HCT116 (cell line): ENCODE measurements around the gene BTF3. TPM values are rescaled to one million over a fixed set of nuclear protein-coding genes. Genes with fewer than 3 reads are reported as not detected.

Experiments used
- ATAC-seq: fragments of 200-7000 bp; cut with Tn5 transposase; 2 replicates; pipeline ENCODE4 v1.9.1; 2020; ENCODE audit warnings: mild to moderate bottlenecking, moderate library complexity
- BruUV-seq: library from RNA; stranded (reverse); fragments of 400-500 nt; replicated peaks from 2 replicates; lab custom pipeline; 2021; lab: Mats Ljungman, UMichigan
- CTCF ChIA-PET: fragments of 300-600 bp; sonication (Branson Sonifier 250); formaldehyde crosslinking; loops from one replicate; lab custom pipeline; 2021; ENCODE audit warnings: antibody characterized with exemption; lab: Charles Lee
- POLR2A ChIA-PET: fragments of 300-600, 350-600 bp; sonication (Branson Sonifier 250); formaldehyde crosslinking; loops from one replicate; lab custom pipeline; 2021; ENCODE audit warnings: antibody characterized with exemption; lab: Charles Lee
- RAD21 ChIA-PET, 2 experiments: fragments of 300-600 bp; sonication (Branson Sonifier 250); formaldehyde crosslinking; loops; one replicate each; lab custom pipeline; 2023; ENCODE audit warnings: low total read pairs in 2 of 2; ENCODE audit not compliant: uncharacterized antibody in 2 of 2, unreplicated experiment in 2 of 2, low non-redundant PET in 1 of 2; lab: Charles Lee
- DNase-seq: peaks from one replicate; pipeline ENCODE4 v3.0.0-alpha.2; 2010; ENCODE audit warnings: low read depth, low spot score
- H2AFZ ChIP-seq: fragments of 200-600 bp; shearing (Covaris generic), sonication (generic); 2 replicates; pipeline ENCODE4 v1.6.1; 2017; ENCODE audit warnings: low read depth, mixed run types, mixed read lengths, antibody characterized with exemption, low read length; ENCODE audit not compliant: poor library complexity, severe bottlenecking
- H3K27ac ChIP-seq: 2 replicates; pipeline ENCODE4 v1.5.1; 2012; ENCODE audit warnings: low read depth, low read length
- H3K27me3 ChIP-seq: fragments of 200-600 bp; sonication (generic); 2 replicates; pipeline ENCODE4 v1.6.1; 2016; ENCODE audit warnings: mixed run types, low read length, mixed read lengths; ENCODE audit not compliant: insufficient read depth
- H3K36me3 ChIP-seq, 2 experiments: fragments of 200-500 bp in 1 of 2; fragments of 200-600 bp in 1 of 2; sonication (Bioruptor generic) in 1 of 2; sonication (generic) in 1 of 2; 2 replicates each; pipeline versions ENCODE4 v1.5.1 to v1.6.1; 2014 to 2016; ENCODE audit warnings: low read length in 2 of 2, inconsistent platforms in 1 of 2, mixed read lengths in 1 of 2, mixed run types in 1 of 2; ENCODE audit not compliant: insufficient read depth in 2 of 2, control insufficient read depth in 1 of 2
- H3K4me1 ChIP-seq, 2 experiments: fragments of 200-600 bp in 1 of 2; sonication (generic) in 1 of 2; 2 replicates each; pipeline versions ENCODE4 v1.5.1 to v1.6.1; 2012 to 2017; ENCODE audit warnings: low read length in 2 of 2, inconsistent platforms in 1 of 2, mild to moderate bottlenecking in 1 of 2, mixed read lengths in 1 of 2, mixed run types in 1 of 2, moderate library complexity in 1 of 2; ENCODE audit not compliant: insufficient read depth in 2 of 2, control insufficient read depth in 1 of 2
- H3K4me2 ChIP-seq: fragments of 200-600 bp; sonication (generic); 2 replicates; pipeline ENCODE4 v1.6.1; 2017; ENCODE audit warnings: mixed run types, low read length, mixed read lengths
- H3K4me3 ChIP-seq, 2 experiments: fragments of 200-600 bp in 1 of 2; sonication (generic) in 1 of 2; replicated peaks in 1 of 2; 2 replicates each; pipeline ENCODE4 v1.5.1; 2011 to 2016; ENCODE audit warnings: low read length in 2 of 2, control low read depth in 1 of 2, low read depth in 1 of 2, mild to moderate bottlenecking in 1 of 2, mixed read lengths in 1 of 2, mixed run types in 1 of 2
- H3K79me2 ChIP-seq: fragments of 200-600 bp; sonication (generic); 2 replicates; pipeline ENCODE4 v1.6.1; 2017; ENCODE audit warnings: mild to moderate bottlenecking, mixed run types, low read length, moderate library complexity, mixed read lengths; ENCODE audit not compliant: insufficient read depth
- H3K9ac ChIP-seq: fragments of 200-600 bp; sonication (generic); 2 replicates; pipeline ENCODE4 v1.6.1; 2016; ENCODE audit warnings: low read length, mixed read lengths
- H3K9me2 ChIP-seq: fragments of 200-600 bp; sonication (generic), shearing (Covaris generic); 2 replicates; pipeline ENCODE4 v1.6.1; 2017; ENCODE audit warnings: mixed run types, mild to moderate bottlenecking, moderate library complexity; ENCODE audit not compliant: insufficient read depth
- H3K9me3 ChIP-seq, 2 experiments: fragments of 200-500 bp in 1 of 2; fragments of 200-600 bp in 1 of 2; sonication (Bioruptor generic) in 1 of 2; sonication (generic) in 1 of 2; 2 replicates each; pipeline ENCODE4 v1.6.1; 2014 to 2017; ENCODE audit warnings: low read length in 2 of 2, mixed read lengths in 2 of 2, inconsistent platforms in 1 of 2, low read depth in 1 of 2, mild to moderate bottlenecking in 1 of 2, mixed run types in 1 of 2, moderate library complexity in 1 of 2; ENCODE audit not compliant: control insufficient read depth in 1 of 2, insufficient read depth in 1 of 2
- H4K20me1 ChIP-seq: fragments of 200-600 bp; sonication (generic), shearing (Covaris generic); 2 replicates; pipeline ENCODE4 v1.6.1; 2017; ENCODE audit warnings: mixed run types, mild to moderate bottlenecking, moderate library complexity; ENCODE audit not compliant: insufficient read depth
- CBX3 ChIP-seq: IDR thresholded peaks from 2 replicates; pipeline ENCODE4 v1.6.1; 2012; ENCODE audit warnings: low read depth
- EGR1 ChIP-seq: IDR thresholded peaks from 2 replicates; pipeline ENCODE4 v1.6.1; 2012; ENCODE audit warnings: low read depth
- ELF1 ChIP-seq: IDR thresholded peaks from 2 replicates; pipeline ENCODE4 v1.6.1; 2012; ENCODE audit warnings: low read depth, borderline replicate concordance
- EZH2 ChIP-seq: fragments of 200-600 bp; sonication (generic); IDR thresholded peaks from 2 replicates; pipeline ENCODE4 v1.6.1; 2017; ENCODE audit warnings: antibody characterized with exemption, mixed run types
- EZH2phosphoT487 ChIP-seq: fragments of 200-600 bp; IDR thresholded peaks from 2 replicates; pipeline ENCODE4 v1.6.1; 2018; ENCODE audit warnings: antibody characterized with exemption, borderline replicate concordance
- FOSL1 ChIP-seq: IDR thresholded peaks from 2 replicates; pipeline ENCODE4 v1.6.1; 2012; ENCODE audit warnings: low read depth
- JUND ChIP-seq: IDR thresholded peaks from 2 replicates; pipeline ENCODE4 v1.6.1; 2012
- POLR2A ChIP-seq: IDR thresholded peaks from 2 replicates; pipeline ENCODE4 v1.7.0; 2011; ENCODE audit warnings: borderline replicate concordance; ENCODE audit not compliant: insufficient read depth, insufficient read length; ENCODE audit errors: extremely low read depth
- POLR2AphosphoS5 ChIP-seq: IDR thresholded peaks from 2 replicates; pipeline ENCODE4 v1.6.1; 2011; ENCODE audit warnings: mild to moderate bottlenecking, low read depth, low read length, moderate library complexity
- RAD21 ChIP-seq: IDR thresholded peaks from 2 replicates; pipeline ENCODE4 v1.6.1; 2012; ENCODE audit warnings: low read depth, mild to moderate bottlenecking
- SIN3A ChIP-seq: IDR thresholded peaks from 2 replicates; pipeline ENCODE4 v1.6.1; 2012; ENCODE audit warnings: low read depth
- SP1 ChIP-seq: IDR thresholded peaks from 2 replicates; pipeline ENCODE4 v1.6.1; 2012; ENCODE audit warnings: low read depth
- SRF ChIP-seq: IDR thresholded peaks from 2 replicates; pipeline ENCODE4 v1.6.1; 2012; ENCODE audit warnings: low read depth
- TCF7L2 ChIP-seq: IDR thresholded peaks from 2 replicates; pipeline ENCODE4 v1.7.0; 2011; ENCODE audit warnings: borderline replicate concordance, inconsistent platforms; ENCODE audit not compliant: insufficient read depth, insufficient read length; ENCODE audit errors: extremely low read depth
- YY1 ChIP-seq: IDR thresholded peaks from 2 replicates; pipeline ENCODE4 v1.6.1; 2011; ENCODE audit warnings: low read length, low read depth, moderate library complexity, mild to moderate bottlenecking; ENCODE audit not compliant: insufficient replicate concordance; ENCODE audit errors: extremely low read depth
- ZFX ChIP-seq: fragments of 450-650 bp; IDR thresholded peaks from 2 replicates; pipeline ENCODE4 v1.6.1; 2017
- ZNF274 ChIP-seq: fragments of 200-500 bp; sonication (Bioruptor generic); IDR thresholded peaks from 2 replicates; pipeline ENCODE4 v1.6.1; 2014; ENCODE audit warnings: mild to moderate bottlenecking, low read depth, low read length, inconsistent platforms
- intact Hi-C: fragments of 100-400 bp; cut with micrococcal nuclease; formaldehyde crosslinking; loops from 2 replicates; pipeline ENCODE4 v1.10.0; 2022
- total RNA-seq: library from RNA; stranded (reverse); gene quantifications from one replicate; pipeline ENCODE4 v1.2.1, GENCODE V29; 2021; ENCODE audit not compliant: unreplicated experiment
- TF ChIP-seq, protein P1 (sequence below): IDR thresholded peaks from 2 replicates; pipeline ENCODE4 v1.6.1; 2012; ENCODE audit warnings: low read depth
- TF ChIP-seq, protein P2 (sequence below): IDR thresholded peaks from 2 replicates; pipeline ENCODE4 v1.6.1; 2012

The BTF3 gene
- total RNA-seq, 1 experiment from 2014 or later, result 868 TPM

GRCh38 chr5:73485715-73486114 is 12.5 kb upstream of the BTF3 start:
- TF ChIP-seq JUND, result no peak
- TF ChIP-seq SP1, result no peak
- no peak for TF ChIP-seq EZH2phosphoT487
- no peak for TF ChIP-seq SIN3A
- no peak for TF ChIP-seq ZFX
- Histone ChIP-seq H3K36me3 (no peaks in the 10 kb centered on the region), H3K9me3 (no peaks in the 10 kb centered on the region), H3K79me2 (no peaks in the 10 kb centered on the region), H2AFZ (no peak overlapping the region), H3K9ac (no peak overlapping the region), H4K20me1 (no peaks in the 10 kb centered on the region), H3K4me3 (no peak overlapping the region), H3K27ac (no peak overlapping the region), H3K27me3 (no peaks in the 10 kb centered on the region), H3K9me2 (no peaks in the 10 kb centered on the region), H3K4me1 (no peaks in the 10 kb centered on the region), H3K4me2 (no peak overlapping the region)
- POLR2A ChIA-PET, result no interaction called here
- CTCF ChIA-PET, result no interaction called here
- intact Hi-C loops, result no loop called here
- no peak for DNase-seq
- RAD21 ChIA-PET, result no interaction called here
- BruUV-seq, result no TSS peak
- ATAC-seq, result no peak

DNA sequence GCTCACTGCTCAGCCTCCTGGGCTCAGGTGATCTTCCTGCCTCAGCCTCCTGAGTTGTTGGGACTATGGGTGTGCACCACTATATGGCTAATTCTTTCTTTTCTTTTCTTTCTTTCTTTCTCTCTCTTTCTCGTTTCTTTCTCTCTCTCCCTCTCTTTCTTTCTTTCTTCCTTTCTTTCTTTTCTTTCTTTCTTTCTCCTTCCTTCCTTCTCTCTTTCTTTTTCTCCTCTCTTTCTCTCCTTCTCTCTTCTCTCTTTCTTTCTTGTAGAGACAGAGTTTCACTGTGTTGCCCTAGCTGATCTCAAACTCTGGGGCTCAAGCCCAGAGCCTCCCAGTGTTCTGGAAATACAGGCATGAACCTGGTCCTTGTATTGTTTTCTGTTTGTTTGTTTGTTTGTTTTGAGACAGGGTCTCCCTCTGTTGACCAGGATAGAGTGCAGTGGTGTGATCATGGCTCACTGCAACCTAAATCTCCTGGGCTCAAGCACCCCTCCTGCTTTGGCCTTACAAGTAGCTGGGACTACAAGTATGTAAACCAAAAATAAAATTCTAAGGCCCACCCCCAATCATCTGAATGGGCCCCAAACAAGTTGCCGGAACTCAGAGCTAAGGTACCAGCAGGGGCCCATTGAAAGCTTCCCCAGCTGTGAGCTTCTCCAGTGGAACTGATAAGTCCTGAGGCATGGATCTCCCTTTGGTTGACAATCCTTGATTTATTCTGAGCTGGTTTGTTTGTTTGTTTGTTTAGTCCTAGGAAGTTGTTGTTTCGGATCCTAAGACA is 11.9 kb upstream of the BTF3 start:
- no TSS peak for BruUV-seq
- DNase-seq (no peak), ATAC-seq (no peak)
- no peaks in the 10 kb centered on the region for H3K9me2 ChIP-seq
- CTCF ChIA-PET, result interaction anchor here (2.3 kb wide), 1 partner anchor 11 kb away, joined by 14 read pairs; the partner anchor contains the start of gene BTF3
- no peaks in the 10 kb centered on the region for H4K20me1 ChIP-seq
- no peak overlapping the region for H3K4me2 ChIP-seq
- no peak overlapping the region for H3K4me3 ChIP-seq
- no peaks in the 10 kb centered on the region for H3K36me3 ChIP-seq
- H3K9me3 ChIP-seq, result no peaks in the 10 kb centered on the region
- no peak overlapping the region for H2AFZ ChIP-seq
- no peaks in the 10 kb centered on the region for H3K4me1 ChIP-seq
- intact Hi-C loops, result no loop called here
- H3K9ac ChIP-seq, result no peak overlapping the region
- no peak overlapping the region for H3K27ac ChIP-seq
- RAD21 ChIA-PET, result no interaction called here
- no peaks in the 10 kb centered on the region for H3K79me2 ChIP-seq
- no peaks in the 10 kb centered on the region for H3K27me3 ChIP-seq
- POLR2A ChIA-PET, result no interaction called here
- no peak for TF ChIP-seq EGR1
- TF ChIP-seq, protein P1, sequence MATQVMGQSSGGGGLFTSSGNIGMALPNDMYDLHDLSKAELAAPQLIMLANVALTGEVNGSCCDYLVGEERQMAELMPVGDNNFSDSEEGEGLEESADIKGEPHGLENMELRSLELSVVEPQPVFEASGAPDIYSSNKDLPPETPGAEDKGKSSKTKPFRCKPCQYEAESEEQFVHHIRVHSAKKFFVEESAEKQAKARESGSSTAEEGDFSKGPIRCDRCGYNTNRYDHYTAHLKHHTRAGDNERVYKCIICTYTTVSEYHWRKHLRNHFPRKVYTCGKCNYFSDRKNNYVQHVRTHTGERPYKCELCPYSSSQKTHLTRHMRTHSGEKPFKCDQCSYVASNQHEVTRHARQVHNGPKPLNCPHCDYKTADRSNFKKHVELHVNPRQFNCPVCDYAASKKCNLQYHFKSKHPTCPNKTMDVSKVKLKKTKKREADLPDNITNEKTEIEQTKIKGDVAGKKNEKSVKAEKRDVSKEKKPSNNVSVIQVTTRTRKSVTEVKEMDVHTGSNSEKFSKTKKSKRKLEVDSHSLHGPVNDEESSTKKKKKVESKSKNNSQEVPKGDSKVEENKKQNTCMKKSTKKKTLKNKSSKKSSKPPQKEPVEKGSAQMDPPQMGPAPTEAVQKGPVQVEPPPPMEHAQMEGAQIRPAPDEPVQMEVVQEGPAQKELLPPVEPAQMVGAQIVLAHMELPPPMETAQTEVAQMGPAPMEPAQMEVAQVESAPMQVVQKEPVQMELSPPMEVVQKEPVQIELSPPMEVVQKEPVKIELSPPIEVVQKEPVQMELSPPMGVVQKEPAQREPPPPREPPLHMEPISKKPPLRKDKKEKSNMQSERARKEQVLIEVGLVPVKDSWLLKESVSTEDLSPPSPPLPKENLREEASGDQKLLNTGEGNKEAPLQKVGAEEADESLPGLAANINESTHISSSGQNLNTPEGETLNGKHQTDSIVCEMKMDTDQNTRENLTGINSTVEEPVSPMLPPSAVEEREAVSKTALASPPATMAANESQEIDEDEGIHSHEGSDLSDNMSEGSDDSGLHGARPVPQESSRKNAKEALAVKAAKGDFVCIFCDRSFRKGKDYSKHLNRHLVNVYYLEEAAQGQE, result no peak
- TF ChIP-seq SIN3A, result no peak
- TF ChIP-seq, protein P2, sequence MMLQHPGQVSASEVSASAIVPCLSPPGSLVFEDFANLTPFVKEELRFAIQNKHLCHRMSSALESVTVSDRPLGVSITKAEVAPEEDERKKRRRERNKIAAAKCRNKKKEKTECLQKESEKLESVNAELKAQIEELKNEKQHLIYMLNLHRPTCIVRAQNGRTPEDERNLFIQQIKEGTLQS, result no peak
- no peak for TF ChIP-seq SP1
- no peak for TF ChIP-seq EZH2
- TF ChIP-seq ZFX, result no peak
- no peak for TF ChIP-seq ELF1
- no peak for TF ChIP-seq JUND
- no peak for TF ChIP-seq POLR2AphosphoS5
- TF ChIP-seq CBX3, result no peak
- no peak for TF ChIP-seq YY1
- TF ChIP-seq TCF7L2, result no peak
- TF ChIP-seq ZNF274, result no peak
- no peak for TF ChIP-seq SRF
- TF ChIP-seq RAD21, result no peak
- TF ChIP-seq POLR2A, result no peak
- TF ChIP-seq FOSL1, result no peak
